ENCODE data around the gene CC2D1B.

The CC2D1B gene

DNA sequence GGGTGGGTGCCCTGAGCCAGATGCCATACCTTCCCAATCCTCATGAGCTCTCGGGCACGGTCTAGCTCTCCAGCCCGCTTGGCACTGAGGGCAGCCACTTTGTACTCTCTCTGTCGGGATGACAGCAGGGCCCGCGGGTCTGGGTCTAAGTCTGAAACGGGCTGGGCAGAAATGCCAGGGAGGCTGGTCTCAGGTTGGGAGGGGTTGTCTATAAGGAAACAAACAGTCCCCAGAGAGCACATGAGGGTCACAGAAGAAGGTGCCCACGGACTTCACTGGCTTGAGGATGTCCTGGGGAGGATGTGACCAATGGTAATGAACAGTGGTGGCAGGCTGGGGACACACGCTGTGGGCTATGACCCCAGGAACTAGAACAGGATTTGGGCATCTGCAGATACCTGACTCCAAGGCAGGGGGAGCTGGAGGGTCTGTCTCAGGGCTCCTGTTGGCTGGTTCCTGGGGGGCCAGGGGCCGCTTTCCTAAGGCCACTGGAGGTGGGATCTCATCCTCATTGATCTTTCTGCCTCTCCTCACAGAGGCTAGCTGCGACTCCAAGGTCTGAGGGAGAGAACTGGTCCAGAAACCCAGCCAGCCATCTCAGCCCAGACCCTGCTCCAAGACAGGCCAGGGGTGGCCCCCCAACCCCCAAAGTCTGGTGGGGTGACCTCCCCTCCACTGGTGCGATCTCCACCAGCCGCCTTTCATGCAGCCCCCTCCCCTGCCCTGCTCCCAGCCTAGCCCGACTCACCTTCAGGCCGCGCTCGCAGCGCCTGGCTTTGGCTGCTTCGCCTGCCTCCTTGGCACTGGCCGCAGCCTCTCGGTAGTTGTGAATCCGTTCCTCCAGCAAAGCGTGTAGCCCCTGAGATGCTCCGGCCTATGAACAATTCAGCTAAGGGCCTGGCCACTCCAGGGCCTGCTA lies 6.1 kb downstream of the CC2D1B start:
- no peak for DNase-seq (ENCODE audit: extremely low read depth in 1 of 2, low read depth in 1 of 2)

DNA sequence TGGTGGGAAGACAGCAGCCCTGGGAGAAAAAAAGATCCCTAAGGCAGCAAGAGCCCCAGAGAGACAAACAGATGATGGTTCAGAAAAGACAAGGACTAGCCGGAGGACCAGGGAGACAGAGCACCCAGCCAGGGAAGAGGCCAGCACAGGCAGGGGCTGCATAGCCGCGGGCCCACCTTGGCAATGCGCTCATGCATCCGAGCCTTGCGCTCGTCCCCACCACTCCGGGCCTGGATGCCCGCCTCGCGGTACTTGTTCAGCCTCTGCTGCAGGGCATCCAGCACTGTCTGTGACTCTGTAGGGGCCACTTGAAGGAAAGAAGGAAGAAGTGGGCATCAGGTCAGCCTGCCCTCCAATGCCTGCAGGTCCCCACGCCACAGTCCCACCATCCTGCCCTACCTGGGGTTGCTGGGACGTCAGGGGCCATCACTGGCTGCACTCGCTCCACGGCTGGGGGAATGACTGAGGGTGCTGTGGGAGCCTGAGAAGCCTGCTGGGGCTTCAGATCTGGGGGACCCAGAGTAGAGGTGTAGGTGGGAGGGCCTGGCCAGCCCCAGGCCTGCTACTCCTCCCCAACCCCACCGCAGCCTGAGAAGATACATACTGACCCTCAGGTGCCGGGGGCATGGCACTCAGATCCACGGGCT lies 7.0 kb downstream of the CC2D1B start:
- no peak for DNase-seq (ENCODE audit: extremely low read depth in 1 of 2, low read depth in 1 of 2)

DNA sequence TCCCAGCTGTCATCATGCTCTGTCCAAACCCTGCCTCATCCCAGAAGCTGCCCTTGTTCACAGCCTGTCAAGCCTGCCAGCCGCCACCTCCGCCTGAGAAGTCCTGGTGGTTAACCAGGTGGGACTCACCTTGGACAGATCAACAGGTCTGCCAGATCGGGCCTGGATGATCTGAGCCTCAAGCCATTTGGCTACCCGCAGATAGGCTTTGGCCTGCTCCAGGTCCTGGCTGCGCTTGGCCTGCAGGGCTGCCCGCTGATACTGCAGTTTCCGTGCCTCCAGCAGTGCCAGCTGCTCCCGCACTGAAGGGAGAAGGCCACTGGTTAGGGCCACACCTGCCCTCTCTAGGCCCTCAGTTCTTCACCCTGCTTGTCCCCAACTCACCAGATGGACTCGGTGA lies 8.6 kb downstream of the CC2D1B start:
- DNase-seq (ENCODE audit: extremely low read depth in 1 of 2, low read depth in 1 of 2): no peak

DNA sequence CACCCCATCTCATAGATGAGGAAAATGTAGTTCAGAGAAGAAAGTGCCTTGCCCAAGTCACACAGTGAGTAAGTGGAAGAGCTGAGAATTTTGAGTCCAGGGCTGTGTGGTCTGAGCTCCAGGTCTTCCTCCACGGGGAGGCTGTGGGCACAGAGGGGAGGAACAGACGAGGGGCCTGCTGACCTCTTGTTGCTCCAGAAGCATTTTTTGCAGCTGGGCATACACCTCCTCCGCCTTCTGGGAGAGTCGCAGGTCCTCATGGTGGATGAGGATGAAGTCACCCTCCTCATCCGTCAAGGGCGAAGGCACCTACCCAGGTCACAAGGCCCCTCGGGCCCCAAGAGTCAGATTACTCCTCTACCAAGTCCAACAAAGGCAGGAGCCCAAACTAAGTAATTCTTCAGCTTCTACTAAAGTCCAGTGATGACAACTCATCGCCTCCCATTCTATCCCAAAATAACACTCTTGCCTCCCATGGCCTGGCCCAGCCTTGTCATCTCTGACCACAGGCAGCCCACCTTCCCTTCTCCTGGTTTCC lies 9.1 kb downstream of the CC2D1B start:
- DNase-seq (ENCODE audit: extremely low read depth in 1 of 2, low read depth in 1 of 2): no peak

DNA sequence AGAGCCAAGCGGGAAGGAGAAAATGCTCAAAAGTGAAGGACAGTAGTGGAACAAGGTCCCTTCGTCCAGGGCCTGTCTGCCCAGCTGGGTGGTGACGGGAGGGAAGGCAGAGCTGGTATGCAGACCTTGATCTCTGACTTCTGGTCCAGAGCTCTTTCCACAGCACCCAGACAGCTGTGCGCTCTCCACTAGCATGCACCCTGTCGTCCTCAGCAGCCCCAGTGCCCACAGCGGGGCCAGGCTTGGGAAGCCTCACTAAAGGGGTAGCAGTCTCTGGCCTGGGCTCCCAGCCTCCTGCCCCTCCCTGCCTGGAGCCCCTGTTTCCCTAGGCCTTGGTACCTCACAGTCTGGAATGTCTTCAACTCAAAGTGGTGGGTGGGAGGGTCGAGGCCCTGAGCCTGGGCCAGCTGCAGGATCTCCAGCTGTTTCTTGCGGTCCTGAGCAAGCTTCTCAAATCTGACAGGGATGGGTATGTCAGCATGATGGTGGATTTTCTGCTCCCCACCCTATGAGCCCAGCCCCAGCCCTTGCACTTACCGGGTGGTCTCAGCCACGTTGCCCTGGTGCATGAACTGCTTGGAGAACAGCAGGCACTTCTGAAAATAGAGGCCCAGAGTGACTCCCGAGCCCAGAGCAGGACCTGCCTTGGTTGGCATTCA lies 10.0 kb downstream of the CC2D1B start:
- DNase-seq (ENCODE audit: extremely low read depth in 1 of 2, low read depth in 1 of 2): no peak

DNA sequence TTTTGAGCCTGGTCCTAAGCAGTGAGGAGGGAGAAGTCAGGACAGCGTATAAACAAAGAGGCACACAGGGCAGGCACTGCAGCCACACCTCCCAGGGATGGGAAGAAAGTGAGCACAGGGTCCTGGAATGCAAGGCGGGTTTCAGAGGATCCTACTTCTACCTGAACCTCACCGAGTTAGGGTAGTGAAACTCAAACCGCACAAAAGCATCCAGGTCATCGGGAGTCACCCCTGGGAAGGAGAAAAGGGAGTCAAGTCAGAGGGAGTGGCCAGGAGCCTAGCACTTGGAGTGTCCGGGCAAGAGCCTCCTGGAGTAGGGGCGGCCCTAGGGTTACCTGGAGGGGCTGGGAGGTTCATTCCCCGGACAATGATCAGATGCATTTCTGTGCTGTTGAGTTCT lies 10.6 kb downstream of the CC2D1B start:
- no peak for DNase-seq (ENCODE audit: extremely low read depth in 1 of 2, low read depth in 1 of 2)

DNA sequence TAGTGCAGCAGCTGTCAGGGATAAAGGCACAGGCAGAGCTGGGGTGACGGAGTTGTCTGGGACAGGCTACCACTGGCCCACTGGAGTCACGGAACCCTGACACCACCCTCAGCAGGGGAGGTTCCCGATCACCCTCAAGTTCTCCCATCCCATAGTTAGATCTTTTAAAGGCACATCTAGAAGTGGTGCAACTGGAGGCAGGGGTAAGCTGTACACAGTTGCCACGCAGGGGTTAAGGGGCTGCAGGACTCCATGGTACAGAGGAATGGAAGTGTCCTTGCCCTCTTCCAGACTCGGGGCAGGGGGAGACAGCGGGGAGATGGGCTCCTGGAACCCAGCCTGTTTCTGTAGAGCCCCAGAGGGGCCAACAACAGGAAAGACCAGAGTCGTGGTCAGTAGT lies 13.3 kb downstream of the CC2D1B start:
- DNase-seq (ENCODE audit: extremely low read depth in 1 of 2, low read depth in 1 of 2): no peak

DNA sequence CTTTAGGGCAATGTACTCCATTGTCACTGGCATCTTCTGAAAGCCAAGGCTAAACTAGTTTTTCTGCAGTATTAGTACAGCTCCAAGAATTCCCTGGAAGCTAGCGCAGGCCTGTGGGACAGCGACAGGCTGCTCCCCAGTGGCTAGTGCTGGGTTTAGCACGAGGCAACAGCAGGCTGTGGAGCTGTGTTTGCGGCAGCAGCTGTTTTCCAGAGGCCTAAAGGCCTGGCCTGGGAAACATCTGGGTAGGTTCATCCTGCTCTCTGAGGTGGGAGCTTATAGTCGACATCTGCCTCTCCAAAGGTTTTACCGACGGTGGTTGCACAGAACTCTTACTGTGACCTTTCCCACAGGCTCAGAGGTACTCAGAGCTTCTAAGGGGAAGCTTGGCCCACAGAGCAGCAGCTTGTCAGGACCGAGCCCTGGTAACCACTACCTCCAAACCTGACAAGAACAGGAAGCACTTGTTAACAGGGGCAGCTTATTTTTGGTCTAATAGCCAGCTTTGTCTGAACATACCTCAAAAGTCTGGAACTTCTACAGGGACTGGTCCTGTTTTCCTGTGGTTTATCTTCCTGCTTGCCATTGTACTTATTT lies 17.2 kb downstream of the CC2D1B start:
- DNase-seq (ENCODE audit: extremely low read depth in 1 of 2, low read depth in 1 of 2): no peak

DNA sequence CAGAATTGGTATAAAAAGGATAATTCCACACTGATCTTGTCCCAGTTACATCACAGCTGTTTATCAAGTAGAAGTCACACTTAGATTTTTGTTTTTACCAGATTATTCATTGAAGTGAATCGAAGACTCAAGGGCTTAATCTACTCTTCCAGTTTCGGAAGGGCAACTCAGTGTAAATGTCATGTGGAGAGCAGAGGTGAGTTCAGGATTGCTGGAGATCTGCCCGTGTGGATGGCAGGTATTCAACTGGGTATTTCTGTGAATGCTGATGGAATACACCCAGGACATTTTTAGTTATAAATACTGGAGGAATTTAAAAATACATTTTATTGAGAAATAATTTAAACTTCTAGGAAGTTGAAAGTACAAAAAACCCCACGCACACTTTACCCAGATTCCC lies 19.4 kb downstream of the CC2D1B start:
- no peak for DNase-seq (ENCODE audit: extremely low read depth in 1 of 2, low read depth in 1 of 2)

DNA sequence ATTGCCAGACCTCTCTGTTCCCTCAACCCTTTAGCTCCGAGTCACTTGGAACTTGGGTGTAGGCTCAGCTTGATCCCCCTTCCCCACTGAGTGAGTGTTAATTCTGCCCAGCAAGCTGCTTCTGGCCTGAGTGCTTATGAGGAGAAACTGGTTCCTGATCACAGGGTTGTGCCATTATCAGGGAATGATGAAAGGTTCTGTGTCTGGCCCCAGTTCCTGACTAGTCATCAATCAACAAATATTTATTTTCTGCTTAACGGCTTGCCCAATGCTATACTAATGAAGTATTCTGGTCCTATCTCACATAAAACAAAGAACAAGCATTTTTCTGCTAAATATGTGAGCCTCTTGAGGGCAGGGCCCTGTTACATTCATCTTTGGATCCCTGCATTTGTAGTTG lies 20.8 kb downstream of the CC2D1B start:
- no peak for DNase-seq (ENCODE audit: extremely low read depth in 1 of 2, low read depth in 1 of 2)

DNA sequence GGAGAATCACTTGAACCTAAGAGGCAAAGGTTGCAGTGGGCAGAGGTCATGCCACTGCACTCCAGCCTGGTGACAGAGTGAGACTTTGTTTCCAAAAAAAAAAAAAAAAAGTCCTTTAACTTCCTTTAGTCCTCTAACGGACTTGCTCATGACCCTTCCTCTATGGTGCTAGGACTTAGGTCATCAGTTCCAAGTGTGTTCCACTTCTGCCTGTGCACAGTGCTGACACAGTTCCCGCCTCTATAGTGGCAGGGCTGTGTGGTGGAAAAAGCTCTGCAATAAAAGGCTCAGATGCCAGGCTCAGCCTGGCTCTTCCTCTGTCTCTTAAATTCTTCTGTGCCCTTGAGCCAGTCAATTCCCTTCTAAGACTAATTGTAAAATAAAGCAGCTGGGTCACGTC lies 22.0 kb downstream of the CC2D1B start:
- no peak for DNase-seq (ENCODE audit: extremely low read depth in 1 of 2, low read depth in 1 of 2)

DNA sequence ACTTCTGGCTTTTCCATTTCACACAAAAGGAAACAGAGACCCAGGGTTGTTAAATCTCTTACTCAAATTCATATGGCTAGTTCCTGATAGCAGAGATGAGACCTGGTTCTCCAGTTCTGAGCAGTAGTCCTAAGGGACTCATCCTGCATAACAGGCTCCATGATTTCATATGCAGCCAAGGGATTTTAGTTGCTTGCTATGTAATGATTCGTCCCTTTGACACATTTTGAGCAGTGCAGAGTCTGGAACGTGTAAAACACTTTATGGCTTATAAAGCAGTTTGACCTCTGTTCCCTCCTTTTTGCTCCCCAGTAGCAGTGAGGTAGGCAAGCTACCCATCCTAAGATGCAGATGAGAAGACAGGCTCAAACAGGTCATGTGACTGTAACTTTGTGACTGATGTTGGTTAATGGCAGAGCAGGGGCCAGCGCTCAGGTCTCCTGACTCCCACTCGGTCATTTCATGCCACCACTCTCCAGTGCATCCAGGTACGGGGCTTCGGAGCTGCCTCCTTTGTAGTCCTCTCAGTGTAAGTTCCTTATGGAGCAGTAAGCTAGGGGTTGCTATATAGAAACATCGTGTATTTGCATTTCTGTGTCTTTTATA lies 24.2 kb downstream of the CC2D1B start:
- DNase-seq (ENCODE audit: extremely low read depth in 1 of 2, low read depth in 1 of 2): no peak

DNA sequence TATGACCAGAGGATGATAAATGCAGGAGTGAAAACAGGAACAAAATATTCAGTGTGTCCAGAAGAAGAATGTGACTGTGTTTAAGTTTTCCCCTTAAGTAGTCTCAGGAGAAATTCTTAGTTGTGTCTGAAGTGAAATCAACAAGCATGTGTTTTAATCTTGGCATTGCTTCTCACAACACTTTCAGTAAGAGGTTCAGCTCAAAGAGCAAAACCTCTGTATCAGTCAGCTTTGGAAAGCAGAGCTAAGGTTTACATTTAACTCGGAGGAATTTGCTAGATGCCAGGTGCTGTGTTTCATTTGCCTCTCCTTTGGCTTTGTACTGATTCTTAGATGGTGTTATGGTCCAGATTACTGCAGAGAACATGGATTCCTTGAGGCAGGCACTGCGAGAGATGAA lies 28.6 kb downstream of the CC2D1B start:
- DNase-seq (ENCODE audit: extremely low read depth in 1 of 2, low read depth in 1 of 2): no peak

DNA sequence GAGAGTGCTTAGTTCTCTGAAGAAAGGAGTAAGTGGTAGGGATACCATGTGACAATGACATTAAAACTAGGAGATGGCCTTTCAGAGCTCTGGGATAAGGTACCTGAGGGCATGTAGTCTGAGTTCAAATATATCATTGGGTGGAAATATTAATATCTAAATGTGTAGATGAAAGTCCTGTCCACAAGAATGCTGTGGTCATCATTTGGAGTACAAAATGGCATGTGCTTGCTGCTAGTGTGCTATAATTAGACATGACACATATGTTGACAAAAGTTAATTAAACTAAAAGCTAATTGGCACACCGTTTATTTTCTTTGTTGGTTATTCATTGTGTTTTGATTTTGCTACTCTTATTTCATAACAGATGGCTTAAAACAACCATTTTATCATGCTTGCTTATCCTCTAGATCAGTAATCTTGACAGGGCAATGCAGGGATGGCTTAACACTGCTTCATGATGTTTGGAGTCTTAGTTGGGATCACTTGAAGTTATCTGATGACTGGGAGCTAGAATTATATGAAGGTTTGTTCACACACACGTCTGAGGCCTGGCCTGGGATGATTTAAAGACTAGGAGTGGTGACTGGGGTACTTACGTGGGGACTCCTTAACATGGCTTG lies 31.0 kb downstream of the CC2D1B start:
- no peak for DNase-seq (ENCODE audit: extremely low read depth in 1 of 2, low read depth in 1 of 2)

DNA sequence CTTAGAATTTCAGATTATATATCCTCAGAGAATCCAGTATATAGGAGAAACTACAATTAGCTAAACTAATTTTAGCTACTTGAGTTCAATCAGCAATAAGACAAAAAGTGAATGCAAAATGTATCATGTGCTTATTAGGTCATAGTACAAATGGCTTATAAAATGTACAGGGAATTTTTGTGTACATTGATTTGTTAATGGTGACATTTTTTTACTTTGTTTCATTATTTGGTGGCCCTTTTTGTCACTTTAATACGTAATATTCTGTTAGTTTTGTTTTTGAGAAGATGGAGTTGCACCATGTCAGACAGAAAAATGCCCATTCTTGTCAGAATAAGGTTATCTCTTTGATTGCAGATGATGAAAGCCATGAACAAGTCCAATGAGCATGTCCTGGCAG lies 33.6 kb downstream of the CC2D1B start:
- DNase-seq (ENCODE audit: extremely low read depth in 1 of 2, low read depth in 1 of 2): no peak

DNA sequence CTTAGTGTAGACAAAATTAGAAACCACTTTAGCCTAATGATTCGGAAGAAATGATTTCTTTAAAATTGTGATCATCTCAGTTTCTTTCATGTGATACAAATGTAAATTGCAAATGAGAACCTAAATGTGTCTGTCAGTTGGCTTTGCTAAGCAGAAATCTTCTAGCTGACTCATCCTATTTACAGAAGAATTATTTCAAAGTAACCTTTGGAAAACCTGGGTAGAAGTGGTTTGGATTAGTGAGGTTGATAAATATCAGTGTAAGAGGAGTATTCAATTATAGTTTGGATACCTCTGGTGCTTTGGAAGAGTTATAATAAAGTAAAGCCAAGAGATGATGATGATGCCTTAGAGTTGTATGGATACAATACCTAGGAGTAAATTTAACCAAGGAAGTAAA lies 37.4 kb downstream of the CC2D1B start:
- DNase-seq (ENCODE audit: extremely low read depth in 1 of 2, low read depth in 1 of 2): no peak

DNA sequence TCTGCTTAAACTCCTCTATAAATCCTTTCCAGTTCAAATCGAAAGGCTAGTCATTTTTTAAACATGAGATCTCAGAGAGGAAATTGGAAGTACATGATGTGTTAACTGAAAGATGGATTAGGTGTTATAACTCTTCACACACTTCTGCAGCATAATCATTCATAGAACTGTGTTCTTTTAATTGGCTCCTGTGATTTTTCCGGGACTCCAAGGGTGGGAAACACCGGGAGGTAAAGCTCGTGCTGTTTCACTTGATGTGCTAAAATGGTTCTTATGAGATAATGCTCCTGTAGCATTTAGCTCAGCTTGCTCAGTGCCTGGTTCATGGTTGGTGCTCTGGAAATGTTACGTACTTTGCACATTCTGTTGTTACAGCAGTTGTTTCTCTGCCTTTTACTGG lies 40.2 kb downstream of the CC2D1B start:
- DNase-seq (ENCODE audit: extremely low read depth in 1 of 2, low read depth in 1 of 2): no peak

DNA sequence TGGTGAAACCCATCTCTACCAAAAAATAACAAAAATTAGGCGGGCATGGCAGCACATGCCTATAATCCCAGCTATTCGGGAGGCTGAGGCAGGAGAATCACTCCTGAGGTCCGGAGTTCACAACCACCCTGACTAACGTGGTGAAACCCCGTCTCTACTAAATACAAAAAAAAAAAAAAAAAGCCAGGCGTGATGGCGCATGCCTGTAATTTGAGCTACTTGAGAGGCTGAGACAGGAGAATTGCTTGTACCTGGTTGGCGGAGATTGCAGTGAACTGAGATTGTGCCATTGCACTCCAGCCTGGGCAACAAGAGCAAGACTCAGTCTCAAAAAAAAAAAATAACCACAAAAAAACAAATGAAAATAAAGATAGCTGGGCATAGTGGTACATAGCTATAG lies 42.3 kb downstream of the CC2D1B start:
- no peak for DNase-seq (ENCODE audit: extremely low read depth in 1 of 2, low read depth in 1 of 2)

DNA sequence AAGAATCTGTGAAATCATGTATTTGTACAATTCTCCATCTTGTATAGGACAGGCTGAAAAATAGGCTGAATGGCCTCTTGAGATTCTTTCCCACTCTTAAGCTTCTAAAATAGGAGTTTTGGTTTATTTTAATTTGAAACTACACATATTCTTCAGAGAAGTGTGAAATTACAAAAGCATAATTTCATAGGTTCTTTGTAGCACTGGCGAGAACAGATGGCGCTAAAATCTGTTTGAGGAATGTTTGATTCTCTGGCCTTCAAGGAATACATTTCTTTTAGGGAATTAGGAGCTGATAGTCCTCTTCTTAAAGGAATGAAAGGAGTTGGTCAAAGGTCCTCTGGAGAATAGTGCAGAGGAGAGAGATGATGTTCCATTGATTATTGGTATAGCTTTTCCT lies 44.9 kb downstream of the CC2D1B start:
- DNase-seq (ENCODE audit: extremely low read depth in 1 of 2, low read depth in 1 of 2): no peak

DNA sequence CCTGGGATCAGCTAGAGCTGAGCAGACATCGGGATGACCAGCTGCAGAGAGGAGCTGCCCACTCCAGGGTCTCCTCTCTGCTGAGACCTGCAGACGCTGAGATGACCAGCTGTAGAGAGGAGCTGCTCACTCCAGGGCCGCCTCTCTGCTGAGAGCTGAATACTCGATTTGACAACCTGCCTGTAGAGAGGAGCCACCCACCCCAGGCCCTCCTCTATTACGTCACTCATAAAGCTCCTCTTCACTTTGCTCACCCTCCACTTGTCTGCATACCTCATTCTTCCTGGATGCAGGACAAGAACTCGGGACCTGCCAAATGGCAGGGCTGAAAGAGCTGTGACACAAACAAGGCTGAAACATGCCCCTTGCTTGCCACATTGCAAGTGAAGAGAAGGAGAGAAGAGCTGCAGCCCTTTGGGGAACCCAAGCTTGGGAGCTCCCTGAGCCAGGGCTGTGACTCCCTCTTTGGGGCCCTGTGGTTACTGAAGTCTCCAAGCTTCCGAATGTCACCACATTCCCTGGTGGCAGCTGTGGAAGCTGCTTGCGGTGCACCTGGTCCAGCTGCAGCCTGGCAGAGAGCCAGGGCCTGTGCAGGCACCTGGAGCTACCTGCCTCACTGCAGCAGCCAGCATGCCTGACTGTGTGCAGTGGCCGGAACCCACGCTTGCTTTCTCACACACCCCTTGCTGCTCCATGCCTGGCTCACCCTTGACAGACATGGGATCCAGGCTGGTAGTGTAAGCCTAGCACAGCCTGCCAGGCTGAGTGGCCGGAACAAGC lies 59.6 kb downstream of the CC2D1B start:
- no peak for DNase-seq (ENCODE audit: extremely low read depth in 1 of 2, low read depth in 1 of 2)

Data from stimulated activated CD8-positive, alpha-beta memory T cell treated with anti-CD3 and anti-CD28 coated beads, Interleukin-7, amount 100 ng/mL, for 48 hours (primary cell).